ENCODE results near the gene TTC7B. TPM values are rescaled to one million over a fixed set of nuclear protein-coding genes. Genes with fewer than 3 reads are reported as not detected.

TTC7B gene
- total RNA-seq, 1 experiment from 2014 or later = 70.6 TPM

- POLR2A ChIA-PET = interaction anchor here (0.9 kb wide), 1 partner anchor 124 kb away, joined by 4 read pairs; the partner anchor contains the start of gene CALM1
Observed at GRCh38 chr14:90521084-90521929, 294.9 kb downstream of the TTC7B start.

More at GRCh38 chr14:90521084-90521929, 294.9 kb downstream of the TTC7B start:
- Histone ChIP-seq H3K27me3 (ENCODE audit: insufficient read depth, low read length) (no peaks in the 10 kb centered on the region), H3K4me3 (replicated peaks in 1 of 2; ENCODE audit: low read depth in 1 of 2, low read length in 2 of 2) (no peak overlapping the region), H3K27ac (ENCODE audit: low read depth, low read length) (peak overlapping the region; percentile 32; the same call in 1 of the 2 replicates), H3K79me2 (ENCODE audit: insufficient read depth, low read length) (no peaks in the 10 kb centered on the region), H3K9me2 (ENCODE audit: insufficient read depth) (no peaks in the 10 kb centered on the region), H3K4me1 (ENCODE audit: control insufficient read depth in 1 of 2, insufficient read depth in 2 of 2, low read length in 2 of 2) (peaks cover 40 to 51% of the 10 kb centered on the region in 2 experiments), H4K20me1 (ENCODE audit: insufficient read depth) (no peaks in the 10 kb centered on the region), H3K9ac (ENCODE audit: low read length) (no peak overlapping the region), H2AFZ (ENCODE audit: low read depth, low read length, poor library complexity, severe bottlenecking) (no peak overlapping the region), H3K4me2 (ENCODE audit: low read length) (peak overlapping the region; percentile 49), H3K36me3 (ENCODE audit: control insufficient read depth in 1 of 2, insufficient read depth in 2 of 2, low read length in 2 of 2) (no peaks in the 10 kb centered on the region), H3K9me3 (ENCODE audit: control insufficient read depth in 1 of 2, insufficient read depth in 1 of 2, low read depth in 1 of 2, low read length in 2 of 2) (no peaks in the 10 kb centered on the region)
- peak; percentile 91 for TF ChIP-seq TCF7L2 (IDR thresholded peaks at IDR 0.05; ENCODE audit: borderline replicate concordance, extremely low read depth, insufficient read depth, insufficient read length)
- TF ChIP-seq REST (IDR thresholded peaks at IDR 0.05; ENCODE audit: low read depth) = no peak
- TF ChIP-seq RAD21 (IDR thresholded peaks at IDR 0.05; ENCODE audit: low read depth) = no peak
- intact Hi-C loops (cut with micrococcal nuclease) = no loop called here
- no TSS peak for BruUV-seq (replicated peaks)
- ATAC-seq (peak; percentile 13; the same call in 1 of the 2 replicates), DNase-seq (ENCODE audit: low read depth, low spot score) (no peak)
- ChIA-PET RAD21 (ENCODE audit: low non-redundant PET in 1 of 2, low total read pairs in 2 of 2, uncharacterized antibody in 2 of 2, unreplicated experiment in 2 of 2) (no interaction called here), CTCF (interaction anchor here (1.0 to 1.5 kb wide), 4 partner anchors 12 to 220 kb away, joined by 3 to 6 read pairs (median 4); no protein-coding TSS in a partner anchor)
